Endothelial cell of umbilical vein (primary cell): ENCODE measurements around the gene ZSWIM2. TPM values are rescaled to one million over a fixed set of nuclear protein-coding genes. Genes with fewer than 3 reads are reported as not detected.

Source experiments
- BruUV-seq: library from RNA; stranded (reverse); fragments of 400-500 nt; replicated peaks from 2 replicates; lab custom pipeline; 2021; lab: Mats Ljungman, UMichigan
- CTCF ChIA-PET: fragments of 300-600, 350-600 bp; sonication (Branson Sonifier 250); formaldehyde crosslinking; loops from one replicate; lab custom pipeline; 2021; ENCODE audit warnings: antibody characterized with exemption, inconsistent platforms; lab: Charles Lee
- POLR2A ChIA-PET: fragments of 300-600, 350-600 bp; sonication (Branson Sonifier 250); formaldehyde crosslinking; loops from one replicate; lab custom pipeline; 2021; ENCODE audit warnings: antibody characterized with exemption, inconsistent platforms; lab: Charles Lee
- DNase-seq: peaks from one replicate; pipeline ENCODE4 v3.0.0-alpha.2; 2011; ENCODE audit warnings: low read depth, low spot score
- FAIRE-seq: peaks from 2 replicates; lab custom pipeline; 2011; peaks lifted over from hg19 to GRCh38; lab: Jason Lieb, UNC
- H2AFZ ChIP-seq: 2 replicates; pipeline ENCODE4 v1.6.0; 2012; ENCODE audit warnings: low read depth, low read length, control low read depth, inconsistent platforms
- H3K27ac ChIP-seq: 2 replicates; pipeline ENCODE4 v1.5.1; 2011; ENCODE audit warnings: low read depth, mild to moderate bottlenecking, control low read depth, low read length, moderate library complexity; ENCODE audit not compliant: insufficient read depth
- H3K27me3 ChIP-seq, 2 experiments: 2 replicates each; pipeline versions ENCODE4 v1.6.0 to v1.6.1; 2011; ENCODE audit warnings: low read length in 2 of 2, mixed read lengths in 1 of 2; ENCODE audit not compliant: control insufficient read depth in 2 of 2, insufficient read depth in 2 of 2
- H3K36me3 ChIP-seq, 2 experiments: 2 replicates in 1 of 2; 3 replicates in 1 of 2; pipeline ENCODE4 v1.5.1; 2011; ENCODE audit warnings: low read length in 2 of 2, mild to moderate bottlenecking in 1 of 2, moderate library complexity in 1 of 2; ENCODE audit not compliant: control insufficient read depth in 2 of 2, insufficient read depth in 2 of 2; ENCODE audit errors: extremely low read depth in 1 of 2
- H3K4me1 ChIP-seq: 3 replicates; pipeline ENCODE4 v1.5.1; 2011; ENCODE audit warnings: mild to moderate bottlenecking, low read length; ENCODE audit not compliant: control insufficient read depth, insufficient read depth; ENCODE audit errors: extremely low read depth
- H3K4me2 ChIP-seq: 2 replicates; pipeline ENCODE4 v1.6.1; 2011; ENCODE audit warnings: low read length, control low read depth, mixed read lengths; ENCODE audit not compliant: insufficient read depth
- H3K4me3 ChIP-seq, 3 experiments: fragments of 200-600 bp in 1 of 3; sonication (generic), shearing (Covaris generic) in 1 of 3; replicated peaks in 1 of 3; 2 replicates each; pipeline ENCODE4 v1.5.1; 2011 to 2016; ENCODE audit warnings: control low read depth in 3 of 3, low read length in 3 of 3, mild to moderate bottlenecking in 2 of 3, inconsistent platforms in 1 of 3, low read depth in 1 of 3, moderate library complexity in 1 of 3; ENCODE audit not compliant: insufficient read depth in 1 of 3
- H3K79me2 ChIP-seq: 2 replicates; pipeline ENCODE4 v1.6.0; 2012; ENCODE audit warnings: low read length, inconsistent platforms; ENCODE audit not compliant: control insufficient read depth, insufficient read depth
- H3K9ac ChIP-seq: replicated peaks from 2 replicates; pipeline ENCODE3; 2011; ENCODE audit warnings: low read length, control low read depth; ENCODE audit not compliant: insufficient read depth; ENCODE audit errors: extremely low read depth
- H3K9me1 ChIP-seq: replicated peaks from 3 replicates; pipeline ENCODE4 v1.6.0; 2011; ENCODE audit warnings: mild to moderate bottlenecking, low read length; ENCODE audit not compliant: control insufficient read depth, insufficient read depth; ENCODE audit errors: extremely low read depth
- H3K9me3 ChIP-seq: replicated peaks from 2 replicates; pipeline ENCODE4 v1.5.1; 2012; ENCODE audit warnings: low read length, inconsistent platforms; ENCODE audit not compliant: control insufficient read depth, insufficient read depth
- H4K20me1 ChIP-seq: replicated peaks from 2 replicates; pipeline ENCODE3; 2011; ENCODE audit warnings: mild to moderate bottlenecking, low read length; ENCODE audit not compliant: control insufficient read depth, insufficient read depth; ENCODE audit errors: extremely low read depth
- EZH2 ChIP-seq: IDR thresholded peaks from 2 replicates; pipeline ENCODE4 v1.6.1; 2012; ENCODE audit warnings: borderline replicate concordance, low read depth, mild to moderate bottlenecking, moderate library complexity, low read length, inconsistent platforms; ENCODE audit not compliant: severe bottlenecking
- FOS ChIP-seq: IDR thresholded peaks from 2 replicates; pipeline ENCODE4 v1.6.1; 2011; ENCODE audit warnings: mild to moderate bottlenecking, low read length, moderate library complexity, borderline replicate concordance; ENCODE audit not compliant: insufficient read depth
- GATA2 ChIP-seq: IDR thresholded peaks from 2 replicates; pipeline ENCODE4 v1.7.0; 2011; ENCODE audit warnings: low read depth, mild to moderate bottlenecking, moderate library complexity, mixed read lengths, low read length; ENCODE audit not compliant: insufficient read length, insufficient read depth
- JUN ChIP-seq: IDR thresholded peaks from 2 replicates; pipeline ENCODE4 v1.6.1; 2011; ENCODE audit warnings: borderline replicate concordance, low read depth; ENCODE audit not compliant: insufficient read length, insufficient read depth
- MYC ChIP-seq: IDR thresholded peaks from one replicate; pipeline ENCODE4 v1.6.1; 2011; ENCODE audit warnings: mild to moderate bottlenecking, low read depth, low read length
- POLR2A ChIP-seq: IDR thresholded peaks from 2 replicates; pipeline ENCODE4 v1.6.1; 2012; ENCODE audit warnings: low read depth, mild to moderate bottlenecking, control low read depth, low read length
- POLR2AphosphoS5 ChIP-seq: IDR thresholded peaks from 2 replicates; pipeline ENCODE4 v1.6.1; 2012; ENCODE audit warnings: low read depth, mild to moderate bottlenecking, control low read depth, low read length, moderate library complexity; ENCODE audit not compliant: insufficient read depth
- dilution Hi-C: fragments of 300-500 bp; cut with MboI; formaldehyde crosslinking; loops from one replicate; pipeline ENCODE4 v1.15.0; 2019; ENCODE audit warnings: low sequenced_read_pairs; ENCODE audit not compliant: extremely low pct_ligation_motif_present
- intact Hi-C: fragments of 100-400 bp; cut with micrococcal nuclease; formaldehyde crosslinking; loops from one replicate; pipeline ENCODE4 v1.10.0; 2022
- polyA plus RNA-seq, 4 experiments: library from polyadenylated mRNA; depleted of rRNA in 3 of 4; stranded (reverse) in 3 of 4; unstranded in 1 of 4; fragments of >200 nt; gene quantifications; 2 replicates each; pipeline versions ENCODE4 v1.2.1 to v1.2.3, GENCODE V29; 2011 to 2012; ENCODE audit warnings: missing spikeins in 1 of 4
- total RNA-seq: library from RNA; stranded (reverse); gene quantifications from 2 replicates; pipeline ENCODE4 v1.2.3, GENCODE V29; 2021
- TF ChIP-seq, protein P1 (sequence below): IDR thresholded peaks from 2 replicates; pipeline ENCODE4 v1.6.1; 2011; ENCODE audit not compliant: insufficient read depth, insufficient read length
- TF ChIP-seq, protein P2 (sequence below), 2 donors: IDR thresholded peaks; 1 replicate in 1 of 2; 2 replicates in 1 of 2; pipeline ENCODE4 v1.5.1; 2011; ENCODE audit warnings: low read length in 2 of 2, mild to moderate bottlenecking in 2 of 2, moderate library complexity in 2 of 2, control low read depth in 1 of 2, inconsistent platforms in 1 of 2, low read depth in 1 of 2; ENCODE audit not compliant: insufficient read depth in 1 of 2; ENCODE audit errors: extremely low read depth in 1 of 2

The ZSWIM2 gene
- total and polyA plus RNA-seq, 2 donors (not counting 3 experiments of a cell fraction or from before 2014, with no cell fraction given) = not detected

DNA sequence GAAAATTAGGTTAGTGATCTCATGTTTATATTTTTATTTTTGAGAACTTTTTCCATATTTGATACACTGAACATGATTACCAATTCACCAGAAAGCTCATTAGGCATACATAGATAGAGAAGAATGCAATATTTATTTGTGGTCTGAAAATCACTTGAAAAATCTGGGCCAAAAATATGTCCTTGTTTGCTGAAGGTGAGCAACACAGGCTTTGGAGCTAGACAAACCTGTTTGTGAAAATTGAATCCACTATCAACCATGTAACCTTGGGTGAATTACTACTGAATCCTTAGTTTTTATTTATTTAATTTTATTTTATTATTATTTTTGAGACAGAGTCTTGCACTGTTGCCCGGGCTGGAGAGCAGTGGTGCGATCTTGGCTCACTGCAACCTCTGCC lies 46.5 kb upstream of the ZSWIM2 start:
- Histone ChIP-seq H3K4me1 (peaks cover 20% of the 10 kb centered on the region), H3K27me3 (no peaks in the 10 kb centered on the region), H3K9me1 (no peaks in the 10 kb centered on the region), H3K9ac (no peak overlapping the region), H2AFZ (no peak overlapping the region), H3K79me2 (no peaks in the 10 kb centered on the region), H3K27ac (no peak overlapping the region), H3K36me3 (no peaks in the 10 kb centered on the region), H3K4me2 (no peak overlapping the region), H3K9me3 (no peaks in the 10 kb centered on the region), H3K4me3 (no peak overlapping the region), H4K20me1 (no peaks in the 10 kb centered on the region)
- CTCF ChIA-PET = interaction anchor here (1.0 to 2.5 kb wide), 3 partner anchors 8 to 33 kb away, joined by 3 to 12 read pairs (median 3); no protein-coding TSS in a partner anchor
- intact Hi-C loops (no loop called here), dilution Hi-C loops (no loop called here)
- POLR2A ChIA-PET = no interaction called here
- no TSS peak for BruUV-seq
- FAIRE-seq (no peak), DNase-seq (no peak)
- TF ChIP-seq MYC = no peak
- TF ChIP-seq, protein P1, sequence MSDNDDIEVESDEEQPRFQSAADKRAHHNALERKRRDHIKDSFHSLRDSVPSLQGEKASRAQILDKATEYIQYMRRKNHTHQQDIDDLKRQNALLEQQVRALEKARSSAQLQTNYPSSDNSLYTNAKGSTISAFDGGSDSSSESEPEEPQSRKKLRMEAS = no peak
- no peak for TF ChIP-seq POLR2AphosphoS5
- no peak for TF ChIP-seq GATA2
- TF ChIP-seq FOS = no peak
- TF ChIP-seq JUN = no peak
- TF ChIP-seq EZH2 = no peak
- TF ChIP-seq POLR2A = no peak
- TF ChIP-seq, protein P2, sequence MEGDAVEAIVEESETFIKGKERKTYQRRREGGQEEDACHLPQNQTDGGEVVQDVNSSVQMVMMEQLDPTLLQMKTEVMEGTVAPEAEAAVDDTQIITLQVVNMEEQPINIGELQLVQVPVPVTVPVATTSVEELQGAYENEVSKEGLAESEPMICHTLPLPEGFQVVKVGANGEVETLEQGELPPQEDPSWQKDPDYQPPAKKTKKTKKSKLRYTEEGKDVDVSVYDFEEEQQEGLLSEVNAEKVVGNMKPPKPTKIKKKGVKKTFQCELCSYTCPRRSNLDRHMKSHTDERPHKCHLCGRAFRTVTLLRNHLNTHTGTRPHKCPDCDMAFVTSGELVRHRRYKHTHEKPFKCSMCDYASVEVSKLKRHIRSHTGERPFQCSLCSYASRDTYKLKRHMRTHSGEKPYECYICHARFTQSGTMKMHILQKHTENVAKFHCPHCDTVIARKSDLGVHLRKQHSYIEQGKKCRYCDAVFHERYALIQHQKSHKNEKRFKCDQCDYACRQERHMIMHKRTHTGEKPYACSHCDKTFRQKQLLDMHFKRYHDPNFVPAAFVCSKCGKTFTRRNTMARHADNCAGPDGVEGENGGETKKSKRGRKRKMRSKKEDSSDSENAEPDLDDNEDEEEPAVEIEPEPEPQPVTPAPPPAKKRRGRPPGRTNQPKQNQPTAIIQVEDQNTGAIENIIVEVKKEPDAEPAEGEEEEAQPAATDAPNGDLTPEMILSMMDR (IDR thresholded peaks at IDR 0.05; ENCODE audit: extremely low read depth in 1 of 2, insufficient read depth in 1 of 2, low read depth in 1 of 2, low read length in 2 of 2) = no peak
